ENCODE measurements around the gene MRC2. TPM values are rescaled to one million over a fixed set of nuclear protein-coding genes. Genes with fewer than 3 reads are reported as not detected.

MRC2 gene
- total and polyA plus RNA-seq, 9 of the 15 experiments (the other 6 are each of a cell fraction or from before 2014, with no cell fraction given) = 0.28 to 11.5 (median 6.6) TPM

DNA sequence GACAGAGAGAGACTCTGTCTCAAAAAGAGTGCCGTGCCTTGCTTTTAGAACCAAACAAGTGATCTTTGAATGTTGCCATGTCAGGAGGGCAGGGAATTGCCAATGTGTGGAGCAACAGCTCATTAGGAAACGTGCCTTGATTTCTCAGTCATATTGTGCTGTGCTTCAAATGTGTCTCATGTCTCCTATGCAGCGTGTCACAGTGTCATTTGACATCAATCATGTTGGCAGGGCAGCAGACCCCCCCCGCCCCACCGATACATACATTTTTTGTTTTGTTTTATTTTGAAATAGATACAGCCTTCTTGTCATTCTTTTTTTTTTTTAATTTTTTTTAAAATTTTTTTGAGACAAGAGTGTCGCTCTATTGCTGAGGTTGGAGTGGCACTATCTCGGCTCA, 22.1 kb downstream of the MRC2 start (continued):
- TF ChIP-seq ZNF277 (CRISPR knock-in tag; IDR thresholded peaks at IDR 0.05; ENCODE audit: borderline replicate concordance) = no peak
- TF ChIP-seq, protein P1, sequence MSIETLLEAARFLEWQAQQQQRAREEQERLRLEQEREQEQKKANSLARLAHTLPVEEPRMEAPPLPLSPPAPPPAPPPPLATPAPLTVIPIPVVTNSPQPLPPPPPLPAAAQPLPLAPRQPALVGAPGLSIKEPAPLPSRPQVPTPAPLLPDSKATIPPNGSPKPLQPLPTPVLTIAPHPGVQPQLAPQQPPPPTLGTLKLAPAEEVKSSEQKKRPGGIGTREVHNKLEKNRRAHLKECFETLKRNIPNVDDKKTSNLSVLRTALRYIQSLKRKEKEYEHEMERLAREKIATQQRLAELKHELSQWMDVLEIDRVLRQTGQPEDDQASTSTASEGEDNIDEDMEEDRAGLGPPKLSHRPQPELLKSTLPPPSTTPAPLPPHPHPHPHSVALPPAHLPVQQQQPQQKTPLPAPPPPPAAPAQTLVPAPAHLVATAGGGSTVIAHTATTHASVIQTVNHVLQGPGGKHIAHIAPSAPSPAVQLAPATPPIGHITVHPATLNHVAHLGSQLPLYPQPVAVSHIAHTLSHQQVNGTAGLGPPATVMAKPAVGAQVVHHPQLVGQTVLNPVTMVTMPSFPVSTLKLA (conservative IDR thresholded peaks at IDR 0.05) = no peak
- TF ChIP-seq FUS (optimal IDR thresholded peaks at IDR 0.05; ENCODE audit: low read depth, low read length) = no peak
- no peak for TF ChIP-seq ATF4 (CRISPR knock-in tag; IDR thresholded peaks at IDR 0.05)
- no peak for TF ChIP-seq HMGN3 (IDR thresholded peaks at IDR 0.05; ENCODE audit: borderline replicate concordance, extremely low read depth, insufficient read length, low read depth, low read length)
- no peak for TF ChIP-seq MCM3 (IDR thresholded peaks at IDR 0.05)
- no peak for TF ChIP-seq RERE (CRISPR knock-in tag; IDR thresholded peaks at IDR 0.05; ENCODE audit: borderline replicate concordance)
- no peak for TF ChIP-seq USF1 (CRISPR knock-in tag; IDR thresholded peaks at IDR 0.05)
- TF ChIP-seq PHF8 (IDR thresholded peaks at IDR 0.05; ENCODE audit: borderline replicate concordance, low read length) = no peak
- TF ChIP-seq ZNF699 (CRISPR knock-in tag; IDR thresholded peaks at IDR 0.05; ENCODE audit: insufficient replicate concordance) = no peak
- TF ChIP-seq MEIS2 (IDR thresholded peaks at IDR 0.05; ENCODE audit: partially characterized antibody) = peak; percentile 66
- no peak for TF ChIP-seq NR1H2 (CRISPR knock-in tag; IDR thresholded peaks at IDR 0.05)
- TF ChIP-seq PRMT5 (CRISPR knock-in tag; IDR thresholded peaks at IDR 0.05) = no peak
- TF ChIP-seq MAZ (CRISPR knock-in tag; conservative IDR thresholded peaks at IDR 0.05 in 1 of 2, IDR thresholded peaks at IDR 0.05 in 1 of 2) = no peak

All from K562 (cell line).